ENCODE data around the gene MZB1.

DNA sequence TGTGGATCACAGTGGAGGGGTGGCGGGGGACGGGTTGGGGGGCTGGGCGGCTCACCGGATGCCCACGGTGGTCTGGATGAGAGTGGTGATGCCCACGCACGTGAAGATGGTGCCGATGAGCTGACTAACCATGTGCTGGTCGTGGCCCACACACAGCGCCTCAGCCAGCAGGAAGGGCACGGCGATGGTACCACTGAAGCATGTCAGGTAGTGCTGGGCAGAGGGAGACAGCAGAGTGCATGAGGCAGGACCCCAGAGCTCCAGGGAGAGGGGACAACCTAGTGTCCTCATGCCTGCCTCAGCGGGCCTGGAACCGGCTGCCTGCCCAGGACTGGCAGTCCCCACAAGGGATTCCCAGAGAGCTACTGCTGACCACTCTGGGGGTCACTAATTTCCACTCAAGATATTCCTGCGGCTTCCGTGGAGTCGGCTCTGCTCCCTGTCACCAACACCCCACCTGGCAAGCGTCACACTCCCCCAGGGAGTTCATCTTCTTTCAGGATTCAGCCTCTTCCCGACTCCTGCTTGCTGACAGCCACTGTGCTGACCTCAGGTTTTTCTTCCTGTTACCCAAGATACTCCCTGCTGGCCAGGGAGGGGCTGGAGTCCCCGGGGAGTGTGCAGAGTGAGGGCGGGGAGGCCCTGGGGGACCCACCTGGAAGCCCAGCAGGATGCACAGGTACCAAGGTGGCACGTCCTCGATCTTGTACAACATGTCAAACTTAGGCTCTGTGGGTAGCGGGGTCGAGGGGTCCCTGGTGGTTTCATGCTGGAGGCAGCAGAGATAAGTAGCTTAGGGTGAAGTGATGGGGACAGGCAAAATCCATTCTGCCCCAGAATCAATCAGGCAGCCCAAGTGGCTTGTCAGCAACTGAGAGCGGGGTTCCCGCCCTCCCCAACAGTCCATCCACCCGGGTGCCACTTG is 7.6 kb downstream of the MZB1 start:
- TF ChIP-seq POLR2AphosphoS5 (IDR thresholded peaks at IDR 0.05; ENCODE audit: low read depth, low read length) (no peak), POLR2A (IDR thresholded peaks at IDR 0.05; ENCODE audit: low read depth, low read length) (no peak), TAF1 (IDR thresholded peaks at IDR 0.05; ENCODE audit: borderline replicate concordance, low read depth, low read length) (no peak)

Data from GM12892 (cell line).